Lung (tissue), 12 donors: ENCODE data around the gene STX8. TPM values are rescaled to one million over a fixed set of nuclear protein-coding genes. Genes with fewer than 3 reads are reported as not detected.
A peak's percentile ranks its signal among the peaks of the same experiment; 100 is the strongest.

Experiments used
- ATAC-seq: fragments of 200-7000 bp; cut with Tn5 transposase; one replicate; pipeline ENCODE4 v1.9.1; 2020; ENCODE audit warnings: moderate number of reproducible peaks; ENCODE audit not compliant: insufficient read depth, low FRiP score
- DNase-seq, 3 donors: peaks; one replicate each; pipeline ENCODE4 v3.0.0-alpha.2; 2013 to 2017
- H3K27ac ChIP-seq, 2 donors: one replicate each; pipeline ENCODE4 v1.5.1; 2013; ENCODE audit warnings: mild to moderate bottlenecking in 2 of 2, moderate library complexity in 2 of 2, control low read depth in 1 of 2, inconsistent platforms in 1 of 2, low read depth in 1 of 2, low read length in 1 of 2
- H3K27me3 ChIP-seq, 3 donors: one replicate each; pipeline ENCODE4 v1.5.1; 2013; ENCODE audit warnings: low read length in 2 of 3; ENCODE audit not compliant: control insufficient read depth in 3 of 3, insufficient read depth in 3 of 3
- H3K36me3 ChIP-seq, 4 donors: one replicate each; pipeline ENCODE4 v1.5.1; 2013; ENCODE audit warnings: low read length in 4 of 4, mild to moderate bottlenecking in 1 of 4, moderate library complexity in 1 of 4; ENCODE audit not compliant: control insufficient read depth in 4 of 4, insufficient read depth in 4 of 4
- H3K4me1 ChIP-seq, 5 donors: one replicate each; pipeline ENCODE4 v1.5.1; 2013; ENCODE audit warnings: low read length in 5 of 5, mild to moderate bottlenecking in 2 of 5, moderate library complexity in 1 of 5; ENCODE audit not compliant: control insufficient read depth in 5 of 5, insufficient read depth in 5 of 5
- H3K4me3 ChIP-seq: one replicate; pipeline ENCODE4 v1.5.1; 2013; ENCODE audit warnings: mild to moderate bottlenecking, control low read depth, moderate library complexity
- H3K9ac ChIP-seq, 2 donors: one replicate each; pipeline ENCODE4 v1.5.1; 2013; ENCODE audit warnings: low read length in 2 of 2, control low read depth in 1 of 2; ENCODE audit not compliant: insufficient read depth in 1 of 2
- H3K9me3 ChIP-seq, 4 donors: one replicate each; pipeline ENCODE4 v1.5.1; 2013; ENCODE audit warnings: low read length in 3 of 4, mild to moderate bottlenecking in 1 of 4, moderate library complexity in 1 of 4; ENCODE audit not compliant: control insufficient read depth in 4 of 4, insufficient read depth in 3 of 4
- CTCF ChIP-seq: IDR thresholded peaks from 2 replicates; pipeline ENCODE4 v1.5.1; 2012; ENCODE audit warnings: mild to moderate bottlenecking; ENCODE audit errors: control extremely low read depth, extremely low read depth
- WGBS, 2 donors: extraction: QIAGEN DNeasy Blood & Tissue Kit; methylation state at CpG; one replicate each; pipeline ENCODE4 v1.1.7; 2013; 5-methylcytosine and 5-hydroxymethylcytosine counted together
- polyA plus RNA-seq, 2 donors: library from polyadenylated mRNA; stranded (reverse); fragments of 200-250 nt; gene quantifications; one replicate each; pipeline ENCODE4 v1.2.1, GENCODE V29; 2013
- total RNA-seq, 2 donors: library from RNA; depleted of rRNA in 1 of 2; stranded (reverse); fragments of >200 nt in 1 of 2; gene quantifications; one replicate each; pipeline ENCODE4 v1.2.1, GENCODE V29; 2014 to 2021
- donor health status: control.
- donor health status: control.
- donor health status: Bipolar disorder and iron deficiency.
- donor health status: healthy.
- donor health status: DM: yes; HTN: yes; CAD: no.

The STX8 gene
- total and polyA plus RNA-seq, 4 donors, result 36.5 to 81.1 (median 63.2) TPM

GRCh38 chr17:9298776-9299295 lies 276.8 kb downstream of the STX8 start:
- Histone ChIP-seq H3K36me3 (peaks cover 0 to 3% (median 0%) of the 10 kb centered on the region in 4 donors), H3K9ac (no peak overlapping the region), H3K27me3 (no peaks in the 10 kb centered on the region), H3K4me3 (no peak overlapping the region), H3K4me1 (peaks cover 0 to 1% (median 0%) of the 10 kb centered on the region in 5 donors), H3K27ac (no peak overlapping the region), H3K9me3 (no peaks in the 10 kb centered on the region)
- no peak for TF ChIP-seq CTCF
- DNase-seq (no peak), ATAC-seq (no peak)
- WGBS, 2 donors, result 77 to 96% methylated on average over 5 of the region's 5 CpGs

- TF ChIP-seq CTCF, result no peak
- WGBS, 2 donors, result 89 to 91% methylated on average over 5 of the region's 5 CpGs
- ATAC-seq, result no peak
- Histone ChIP-seq H3K27ac (no peak overlapping the region), H3K9me3 (no peaks in the 10 kb centered on the region), H3K27me3 (no peaks in the 10 kb centered on the region), H3K4me3 (no peak overlapping the region), H3K4me1 (peaks cover 0 to 1% (median 0%) of the 10 kb centered on the region in 5 donors), H3K9ac (no peak overlapping the region), H3K36me3 (peaks cover 0 to 3% (median 0%) of the 10 kb centered on the region in 4 donors)
- DNase-seq, result no peak
Measured at GRCh38 chr17:9298135-9298534, 277.5 kb downstream of the STX8 start.

- H3K27me3 ChIP-seq, result no peaks in the 10 kb centered on the region
- peaks cover 0 to 3% (median 0%) of the 10 kb centered on the region in 4 donors for H3K36me3 ChIP-seq
- ATAC-seq, result no peak
- 78 to 87% methylated on average over 4 of the region's 4 CpGs for WGBS, 2 donors
- no peak for DNase-seq
- no peak overlapping the region for H3K9ac ChIP-seq
- peaks cover 0 to 6% (median 0%) of the 10 kb centered on the region in 5 donors for H3K4me1 ChIP-seq
- H3K4me3 ChIP-seq, result no peak overlapping the region
- H3K9me3 ChIP-seq, result no peaks in the 10 kb centered on the region
- H3K27ac ChIP-seq, result no peak overlapping the region
- no peak for TF ChIP-seq CTCF
Measured at GRCh38 chr17:9294661-9295210, 280.9 kb downstream of the STX8 start.

GRCh38 chr17:9292561-9292941 lies 283.1 kb downstream of the STX8 start:
- WGBS, 2 donors, result 76 to 77% methylated on average over 2 of the region's 2 CpGs
- no peaks in the 10 kb centered on the region for H3K27me3 ChIP-seq
- H3K36me3 ChIP-seq, result no peaks in the 10 kb centered on the region
- H3K4me1 ChIP-seq, result peaks cover 0 to 6% (median 0%) of the 10 kb centered on the region in 5 donors
- no peak overlapping the region for H3K9ac ChIP-seq
- peak in 1 of 3 donors; percentile 37 for DNase-seq
- no peak for ATAC-seq
- TF ChIP-seq CTCF, result no peak
- H3K9me3 ChIP-seq, result no peaks in the 10 kb centered on the region
- no peak overlapping the region for H3K27ac ChIP-seq
- H3K4me3 ChIP-seq, result no peak overlapping the region
